Measurements from ENCODE around the gene RPL14. TPM values are rescaled to one million over a fixed set of nuclear protein-coding genes. Genes with fewer than 3 reads are reported as not detected.

Gene RPL14
- 361 and 416 TPM in 2 replicates for polyA plus RNA-seq (2012; rRNA removed)
- 518 and 606 TPM in 2 replicates for polyA plus RNA-seq (2012; cell fraction: cytosol; rRNA removed)
- polyA plus RNA-seq (2012; cell fraction: nucleus; rRNA removed) = 110 and 114 TPM in 2 replicates

- whole genome bisulfite sequencing (ENCODE audit: low lambda C conversion rate) = 2% methylated on average over 32 of the region's 79 CpGs
- TF ChIP-seq SIN3A (IDR thresholded peaks at IDR 0.05; ENCODE audit: borderline replicate concordance, low read depth, low read length) = peak; percentile 36; the same call in 1 of the 2 replicates
- 0 out of 2 replicates have a peak, but pooled peaks have one; percentile 29 for TF ChIP-seq GABPA (IDR thresholded peaks at IDR 0.05; ENCODE audit: low read depth)
- peak; percentile 87 for TF ChIP-seq NRF1 (IDR thresholded peaks at IDR 0.05; ENCODE audit: low read depth, low read length)
- no peak for TF ChIP-seq CTCF (IDR thresholded peaks at IDR 0.05)
- TF ChIP-seq, protein P1, sequence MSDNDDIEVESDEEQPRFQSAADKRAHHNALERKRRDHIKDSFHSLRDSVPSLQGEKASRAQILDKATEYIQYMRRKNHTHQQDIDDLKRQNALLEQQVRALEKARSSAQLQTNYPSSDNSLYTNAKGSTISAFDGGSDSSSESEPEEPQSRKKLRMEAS (IDR thresholded peaks at IDR 0.05; ENCODE audit: low read depth) = peak; percentile 79
- TF ChIP-seq YY1 (IDR thresholded peaks at IDR 0.05; ENCODE audit: low read depth) = peak; percentile 96
- no peak for TF ChIP-seq RAD21 (IDR thresholded peaks at IDR 0.05; ENCODE audit: low read length)
- TF ChIP-seq TEAD4 (IDR thresholded peaks at IDR 0.05; ENCODE audit: borderline replicate concordance, insufficient read depth) = no peak
- peak; percentile 98 for TF ChIP-seq POLR2AphosphoS5 (IDR thresholded peaks at IDR 0.05; ENCODE audit: low read depth, low read length)
- TF ChIP-seq MXI1 (IDR thresholded peaks at IDR 0.05; ENCODE audit: low read depth, low read length) = peak; percentile 90
- peak; percentile 5; the same call in 1 of the 2 replicates for TF ChIP-seq TCF12 (IDR thresholded peaks at IDR 0.05)
- TF ChIP-seq FOXJ3 (CRISPR knock-in tag; IDR thresholded peaks at IDR 0.05) = no peak
- no peak for TF ChIP-seq EP300 (IDR thresholded peaks at IDR 0.05; ENCODE audit: borderline replicate concordance in 1 of 2, low read depth in 1 of 2, low read length in 1 of 2)
- TF ChIP-seq JUND (IDR thresholded peaks at IDR 0.05) = no peak
- 0 out of 2 replicates have a peak, but pooled peaks have one; percentile 46 for TF ChIP-seq RFX5 (IDR thresholded peaks at IDR 0.05; ENCODE audit: low read length)
- TF ChIP-seq FOSL2 (IDR thresholded peaks at IDR 0.05; ENCODE audit: borderline replicate concordance, low read depth) = no peak
- TF ChIP-seq GATA2 (CRISPR knock-in tag; IDR thresholded peaks at IDR 0.05) = no peak; the same call in 1 of the 2 replicates
- TF ChIP-seq ZBTB33 (IDR thresholded peaks at IDR 0.05; ENCODE audit: borderline replicate concordance, low read depth) = no peak
- TF ChIP-seq SMC3 (IDR thresholded peaks at IDR 0.05; ENCODE audit: low read depth, low read length) = no peak
- TF ChIP-seq, protein P2, sequence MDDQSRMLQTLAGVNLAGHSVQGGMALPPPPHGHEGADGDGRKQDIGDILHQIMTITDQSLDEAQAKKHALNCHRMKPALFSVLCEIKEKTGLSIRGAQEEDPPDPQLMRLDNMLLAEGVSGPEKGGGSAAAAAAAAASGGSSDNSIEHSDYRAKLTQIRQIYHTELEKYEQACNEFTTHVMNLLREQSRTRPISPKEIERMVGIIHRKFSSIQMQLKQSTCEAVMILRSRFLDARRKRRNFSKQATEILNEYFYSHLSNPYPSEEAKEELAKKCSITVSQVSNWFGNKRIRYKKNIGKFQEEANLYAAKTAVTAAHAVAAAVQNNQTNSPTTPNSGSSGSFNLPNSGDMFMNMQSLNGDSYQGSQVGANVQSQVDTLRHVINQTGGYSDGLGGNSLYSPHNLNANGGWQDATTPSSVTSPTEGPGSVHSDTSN (IDR thresholded peaks at IDR 0.05) = no peak
- no peak for TF ChIP-seq MEF2A (IDR thresholded peaks at IDR 0.05; ENCODE audit: borderline replicate concordance, low read depth)
- TF ChIP-seq RCOR1 (IDR thresholded peaks at IDR 0.05; ENCODE audit: low read length) = no peak
- TF ChIP-seq EZH2phosphoT487 (IDR thresholded peaks at IDR 0.05; ENCODE audit: borderline replicate concordance, low read depth) = no peak
- TF ChIP-seq FOXM1 (IDR thresholded peaks at IDR 0.05; ENCODE audit: low read depth) = no peak
- no peak for TF ChIP-seq USF2 (IDR thresholded peaks at IDR 0.05; ENCODE audit: borderline replicate concordance, low read depth, low read length)
- TF ChIP-seq NFIC (IDR thresholded peaks at IDR 0.05; ENCODE audit: borderline replicate concordance) = no peak
These were observed at the start of gene RPL14 for GRCh38 chr3:40456940-40457823. Gene RPL14, plus strand, starts transcription at chr3:40457339. Its CDS starts 133 bp downstream, at chr3:40457472.

More at GRCh38 chr3:40456940-40457823, at the start of gene RPL14:
- POLR2A ChIA-PET = interaction anchor here (0.7 to 2.0 kb wide), 9 partner anchors 8 to 129 kb away, joined by 3 to 15 read pairs (median 4); partner anchors contain the start of genes ZNF619, ZNF620 and ZNF621
- Histone ChIP-seq H3K9ac (peak within 1 kb of the TSS; percentile 96), H3K4me2 (peak within 1 kb of the TSS; percentile 97), H3K27me3 (ENCODE audit: insufficient read depth) (no peaks in the 10 kb centered on the region), H3K27ac (ENCODE audit: low read depth in 2 of 2, low read length in 1 of 2) (peak within 1 kb of the TSS; percentile 79 to 87), H4K20me1 (ENCODE audit: insufficient read depth) (peaks cover 32% of the 10 kb centered on the region), H3K36me3 (replicated peaks in 1 of 2; ENCODE audit: control insufficient read depth in 1 of 2, insufficient read depth in 2 of 2, low read length in 1 of 2) (peaks cover 29 to 37% of the 10 kb centered on the region in 2 experiments), H3K79me2 (ENCODE audit: insufficient read depth) (peaks cover 49% of the 10 kb centered on the region), H3F3A (replicated peaks; ENCODE audit: insufficient read depth) (peaks cover 12% of the 10 kb centered on the region), H3K4me1 (ENCODE audit: control insufficient read depth in 1 of 2, insufficient read depth in 2 of 2, low read depth in 1 of 2, low read length in 1 of 2) (peaks cover 0 to 16% of the 10 kb centered on the region in 2 experiments; a peak in 2 of 4 replicates), H3K9me3 (no peaks in the 10 kb centered on the region), H3K9me2 (no peaks in the 10 kb centered on the region), H2AFZ (ENCODE audit: low read depth) (peak within 1 kb of the TSS; percentile 78), H3K4me3 (ENCODE audit: low read depth in 2 of 2, low read length in 1 of 2) (peak within 1 kb of the TSS; percentile 85 to 97)
- peak; percentile 94 for DNase-seq
- CTCF ChIA-PET = interaction anchor here (0.9 to 1.4 kb wide), 3 partner anchors 10 to 129 kb away, joined by 3 to 6 read pairs (median 3); no protein-coding TSS in a partner anchor
